ENCODE results near the gene TTC39A. TPM values are rescaled to one million over a fixed set of nuclear protein-coding genes. Genes with fewer than 3 reads are reported as not detected.

The TTC39A gene
- total and polyA plus RNA-seq, 2 donors (not counting 1 experiment from before 2014, with no cell fraction given) = not detected

- H3K9me3 Mint-ChIP-seq (ENCODE audit: insufficient read depth) = no peaks in the 10 kb centered on the region
- no peak overlapping the region for H3K9ac ChIP-seq (ENCODE audit: low read length)
- H3K4me1 ChIP-seq (ENCODE audit: control insufficient read depth in 2 of 2, insufficient read depth in 2 of 2, low read length in 2 of 2) = no peaks in the 10 kb centered on the region
- H3K9me3 ChIP-seq (ENCODE audit: control extremely low read depth in 1 of 3, control insufficient read depth in 2 of 3, insufficient read depth in 1 of 3, low read length in 2 of 3) = peaks cover 0 to 6% (median 0%) of the 10 kb centered on the region in 3 donors
- H3K4me3 ChIP-seq (ENCODE audit: control extremely low read depth in 1 of 5, extremely low read depth in 1 of 5, insufficient read depth in 1 of 5, low read depth in 2 of 5, low read length in 4 of 5) = no peak overlapping the region
- H3K4me3 Mint-ChIP-seq = no peak overlapping the region
- H3K79me2 ChIP-seq (ENCODE audit: control insufficient read depth, insufficient read depth, low read length) = no peaks in the 10 kb centered on the region
- H3K27ac Mint-ChIP-seq = no peak overlapping the region
- H3K27ac ChIP-seq (ENCODE audit: low read length in 2 of 2) = no peak overlapping the region
- DNase-seq (no peak), ATAC-seq (ENCODE audit: low read depth) (no peak)
- H3K27me3 ChIP-seq (replicated peaks in 1 of 4; ENCODE audit: control extremely low read depth in 1 of 4, control insufficient read depth in 3 of 4, insufficient read depth in 4 of 4, low read length in 3 of 4) = peaks cover 0 to 11% (median under 1%) of the 10 kb centered on the region in 4 experiments
- no peak overlapping the region for H3K4me2 ChIP-seq (replicated peaks; ENCODE audit: low read depth, low read length, poor library complexity, severe bottlenecking)
- no peaks in the 10 kb centered on the region for H4K20me1 ChIP-seq (ENCODE audit: control insufficient read depth, insufficient read depth, low read length, poor library complexity, severe bottlenecking)
- no CpG with 5 or more reads among the region's 7 CpGs for WGBS (ENCODE audit: insufficient coverage)
- CTCF ChIA-PET = no interaction called here
- H3K36me3 ChIP-seq (replicated peaks in 1 of 2; ENCODE audit: control extremely low read depth in 1 of 2, control insufficient read depth in 1 of 2, extremely low read depth in 1 of 2, insufficient read depth in 2 of 2, low read length in 1 of 2) = no peaks in the 10 kb centered on the region
- H3K27me3 Mint-ChIP-seq = peaks cover 17% of the 10 kb centered on the region
- POLR2A ChIA-PET = no interaction called here
- H2AFZ ChIP-seq (ENCODE audit: insufficient read depth, low read depth, low read length, poor library complexity, severe bottlenecking) = no peak overlapping the region
- intact Hi-C loops (cut with micrococcal nuclease) = no loop called here
- TF ChIP-seq, protein P1, sequence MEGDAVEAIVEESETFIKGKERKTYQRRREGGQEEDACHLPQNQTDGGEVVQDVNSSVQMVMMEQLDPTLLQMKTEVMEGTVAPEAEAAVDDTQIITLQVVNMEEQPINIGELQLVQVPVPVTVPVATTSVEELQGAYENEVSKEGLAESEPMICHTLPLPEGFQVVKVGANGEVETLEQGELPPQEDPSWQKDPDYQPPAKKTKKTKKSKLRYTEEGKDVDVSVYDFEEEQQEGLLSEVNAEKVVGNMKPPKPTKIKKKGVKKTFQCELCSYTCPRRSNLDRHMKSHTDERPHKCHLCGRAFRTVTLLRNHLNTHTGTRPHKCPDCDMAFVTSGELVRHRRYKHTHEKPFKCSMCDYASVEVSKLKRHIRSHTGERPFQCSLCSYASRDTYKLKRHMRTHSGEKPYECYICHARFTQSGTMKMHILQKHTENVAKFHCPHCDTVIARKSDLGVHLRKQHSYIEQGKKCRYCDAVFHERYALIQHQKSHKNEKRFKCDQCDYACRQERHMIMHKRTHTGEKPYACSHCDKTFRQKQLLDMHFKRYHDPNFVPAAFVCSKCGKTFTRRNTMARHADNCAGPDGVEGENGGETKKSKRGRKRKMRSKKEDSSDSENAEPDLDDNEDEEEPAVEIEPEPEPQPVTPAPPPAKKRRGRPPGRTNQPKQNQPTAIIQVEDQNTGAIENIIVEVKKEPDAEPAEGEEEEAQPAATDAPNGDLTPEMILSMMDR (IDR thresholded peaks at IDR 0.05) = no peak
- no peak for TF ChIP-seq EZH2 (IDR thresholded peaks at IDR 0.05; ENCODE audit: borderline replicate concordance, insufficient read depth, low read depth, low read length, poor library complexity, severe bottlenecking)
- H3K4me1 Mint-ChIP-seq = peaks cover 1% of the 10 kb centered on the region
Measured at GRCh38 chr1:51324251-51325010, 5.9 kb downstream of the TTC39A start.

GRCh38 chr1:51323778-51324177 lies 6.6 kb downstream of the TTC39A start:
- no peak for TF ChIP-seq EZH2 (IDR thresholded peaks at IDR 0.05; ENCODE audit: borderline replicate concordance, insufficient read depth, low read depth, low read length, poor library complexity, severe bottlenecking)
- TF ChIP-seq, protein P1 (IDR thresholded peaks at IDR 0.05) = no peak
- H3K4me1 ChIP-seq (ENCODE audit: control insufficient read depth in 2 of 2, insufficient read depth in 2 of 2, low read length in 2 of 2) = no peaks in the 10 kb centered on the region
- DNase-seq = no peak
- Mint-ChIP-seq H3K4me1 (no peaks in the 10 kb centered on the region), H3K27ac (no peak overlapping the region), H3K27me3 (peaks cover 10% of the 10 kb centered on the region), H3K9me3 (ENCODE audit: insufficient read depth) (no peaks in the 10 kb centered on the region), H3K4me3 (no peak overlapping the region)
- no peaks in the 10 kb centered on the region for H3K36me3 ChIP-seq (replicated peaks in 1 of 2; ENCODE audit: control extremely low read depth in 1 of 2, control insufficient read depth in 1 of 2, extremely low read depth in 1 of 2, insufficient read depth in 2 of 2, low read length in 1 of 2)
- no peak overlapping the region for H2AFZ ChIP-seq (ENCODE audit: insufficient read depth, low read depth, low read length, poor library complexity, severe bottlenecking)
- no peak for ATAC-seq (ENCODE audit: low read depth)
- no peak overlapping the region for H3K4me3 ChIP-seq (ENCODE audit: control extremely low read depth in 1 of 5, extremely low read depth in 1 of 5, insufficient read depth in 1 of 5, low read depth in 2 of 5, low read length in 4 of 5)
- H3K9me3 ChIP-seq (ENCODE audit: control extremely low read depth in 1 of 3, control insufficient read depth in 2 of 3, insufficient read depth in 1 of 3, low read length in 2 of 3) = peaks cover 0 to under 1% (median 0%) of the 10 kb centered on the region in 3 donors
- H4K20me1 ChIP-seq (ENCODE audit: control insufficient read depth, insufficient read depth, low read length, poor library complexity, severe bottlenecking) = no peaks in the 10 kb centered on the region
- H3K27me3 ChIP-seq (replicated peaks in 1 of 4; ENCODE audit: control extremely low read depth in 1 of 4, control insufficient read depth in 3 of 4, insufficient read depth in 4 of 4, low read length in 3 of 4) = peaks cover 0 to 4% (median 0%) of the 10 kb centered on the region in 4 experiments
- H3K79me2 ChIP-seq (ENCODE audit: control insufficient read depth, insufficient read depth, low read length) = no peaks in the 10 kb centered on the region
- ChIA-PET CTCF (no interaction called here), POLR2A (no interaction called here)
- H3K27ac ChIP-seq (ENCODE audit: low read length in 2 of 2) = no peak overlapping the region
- no peak overlapping the region for H3K9ac ChIP-seq (ENCODE audit: low read length)
- intact Hi-C loops (cut with micrococcal nuclease) = no loop called here
- H3K4me2 ChIP-seq (replicated peaks; ENCODE audit: low read depth, low read length, poor library complexity, severe bottlenecking) = no peak overlapping the region
